Stomach (tissue), 4 donors: ENCODE results near the gene TEKT2.

Experiments
- POLR2A ChIP-seq, 4 donors: fragments of 450-650 bp; IDR thresholded peaks; one replicate each; pipeline ENCODE4 v1.6.1; 2016; ENCODE audit warnings: antibody characterized with exemption in 4 of 4, control low read depth in 2 of 4, mild to moderate bottlenecking in 1 of 4, moderate library complexity in 1 of 4
- POLR2AphosphoS5 ChIP-seq, 3 donors: sonication (generic); formaldehyde crosslinking; IDR thresholded peaks; one replicate each; pipeline ENCODE4 v1.6.1; 2016; ENCODE audit warnings: antibody characterized with exemption in 3 of 3
- TF ChIP-seq, protein P1 (sequence below), 7 experiments: fragments of 450-650 bp in 4 of 7; fragments of 200-600 bp in 3 of 7; sonication (generic) in 3 of 7; IDR thresholded peaks; one replicate each; pipeline ENCODE4 v1.5.1; 2016 to 2019; ENCODE audit warnings: antibody characterized with exemption in 7 of 7, control low read depth in 2 of 7, mild to moderate bottlenecking in 1 of 7

DNA sequence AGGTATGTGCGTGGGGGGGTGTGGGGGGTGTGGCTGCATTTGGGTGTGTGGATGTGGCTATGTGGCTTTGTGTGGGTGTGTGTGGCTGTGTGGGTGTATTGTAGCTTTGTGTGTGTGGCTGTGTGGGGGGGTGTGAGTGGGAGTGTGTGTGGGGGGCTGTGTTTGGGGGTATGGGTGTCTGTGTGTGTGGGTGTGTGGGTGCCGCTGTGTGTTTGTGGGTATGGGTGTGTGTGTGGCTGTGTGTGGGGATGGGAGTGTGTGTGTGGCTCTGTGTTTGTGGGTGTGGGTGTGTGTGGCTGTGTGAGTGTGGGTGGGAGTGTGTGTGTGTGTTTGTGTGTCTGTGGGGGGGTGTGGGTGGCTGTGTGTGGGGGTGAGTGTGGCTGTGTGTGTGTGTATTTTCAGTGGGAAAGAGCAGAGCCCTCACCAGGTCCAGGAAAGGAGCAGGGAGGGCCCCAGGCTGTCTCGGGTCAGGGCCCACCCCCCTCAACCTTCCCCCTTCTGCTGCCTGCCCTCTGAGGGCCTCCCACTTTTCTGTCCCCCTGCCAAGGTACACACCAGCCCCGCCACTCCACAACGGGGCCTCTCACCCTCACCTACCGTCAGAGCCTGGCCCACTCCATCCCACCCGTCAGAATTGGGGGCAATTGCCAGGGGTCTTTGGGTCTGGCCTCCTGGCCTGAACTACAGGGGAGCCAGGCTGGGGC is 43.1 kb downstream of the TEKT2 start:
- TF ChIP-seq, protein P1, sequence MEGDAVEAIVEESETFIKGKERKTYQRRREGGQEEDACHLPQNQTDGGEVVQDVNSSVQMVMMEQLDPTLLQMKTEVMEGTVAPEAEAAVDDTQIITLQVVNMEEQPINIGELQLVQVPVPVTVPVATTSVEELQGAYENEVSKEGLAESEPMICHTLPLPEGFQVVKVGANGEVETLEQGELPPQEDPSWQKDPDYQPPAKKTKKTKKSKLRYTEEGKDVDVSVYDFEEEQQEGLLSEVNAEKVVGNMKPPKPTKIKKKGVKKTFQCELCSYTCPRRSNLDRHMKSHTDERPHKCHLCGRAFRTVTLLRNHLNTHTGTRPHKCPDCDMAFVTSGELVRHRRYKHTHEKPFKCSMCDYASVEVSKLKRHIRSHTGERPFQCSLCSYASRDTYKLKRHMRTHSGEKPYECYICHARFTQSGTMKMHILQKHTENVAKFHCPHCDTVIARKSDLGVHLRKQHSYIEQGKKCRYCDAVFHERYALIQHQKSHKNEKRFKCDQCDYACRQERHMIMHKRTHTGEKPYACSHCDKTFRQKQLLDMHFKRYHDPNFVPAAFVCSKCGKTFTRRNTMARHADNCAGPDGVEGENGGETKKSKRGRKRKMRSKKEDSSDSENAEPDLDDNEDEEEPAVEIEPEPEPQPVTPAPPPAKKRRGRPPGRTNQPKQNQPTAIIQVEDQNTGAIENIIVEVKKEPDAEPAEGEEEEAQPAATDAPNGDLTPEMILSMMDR (IDR thresholded peaks at IDR 0.05), result no peak
- TF ChIP-seq POLR2AphosphoS5 (IDR thresholded peaks at IDR 0.05) (no peak), POLR2A (IDR thresholded peaks at IDR 0.05) (no peak)
